Adrenal gland (tissue), 12 donors: ENCODE data around the gene VWCE. TPM values are rescaled to one million over a fixed set of nuclear protein-coding genes. Genes with fewer than 3 reads are reported as not detected.
A peak's percentile ranks its signal among the peaks of the same experiment; 100 is the strongest.

Experiments used
- DNase-seq, 7 donors: peaks; one replicate each; pipeline ENCODE4 v3.0.0-alpha.2; 2019 to 2020
- H3K27ac ChIP-seq, 5 donors: fragments of 200-600 bp; sonication (generic) in 4 of 5; 1 replicate in 3 of 5; 2 replicates in 2 of 5; pipeline versions ENCODE4 v1.5.1 to v1.8.0; 2016 to 2020; ENCODE audit warnings: mild to moderate bottlenecking in 1 of 5
- H3K27me3 ChIP-seq: fragments of 200-600 bp; 2 replicates; pipeline ENCODE4 v1.8.0; 2021
- H3K36me3 ChIP-seq, 2 donors: fragments of 200-600 bp; replicated peaks in 1 of 2; 1 replicate in 1 of 2; 2 replicates in 1 of 2; pipeline versions ENCODE4 v1.5.1 to v1.8.0; 2018 to 2022
- H3K4me1 ChIP-seq, 2 donors: fragments of 200-600 bp; replicated peaks in 1 of 2; 1 replicate in 1 of 2; 2 replicates in 1 of 2; pipeline versions ENCODE4 v1.5.1 to v1.8.0; 2018 to 2021
- H3K4me3 ChIP-seq, 4 donors: fragments of 200-600 bp; sonication (generic) in 3 of 4; one replicate each; pipeline ENCODE4 v1.5.1; 2016 to 2018
- H3K9me3 ChIP-seq, 3 donors: fragments of 200-600 bp; sonication (generic) in 1 of 3; replicated peaks in 1 of 3; 1 replicate in 2 of 3; 2 replicates in 1 of 3; pipeline versions ENCODE4 v1.5.1 to v1.8.0; 2016 to 2021
- CTCF ChIP-seq, 6 experiments: fragments of 450-650 bp in 4 of 6; fragments of 200-600 bp in 2 of 6; sonication (generic) in 1 of 6; IDR thresholded peaks; 1 replicate in 5 of 6; 2 replicates in 1 of 6; pipeline versions ENCODE4 v1.5.1 to v1.8.0; 2016 to 2021; ENCODE audit warnings: antibody characterized with exemption in 6 of 6, mild to moderate bottlenecking in 2 of 6, moderate library complexity in 1 of 6
- POLR2A ChIP-seq, 2 donors: fragments of 450-650 bp; IDR thresholded peaks; one replicate each; pipeline ENCODE4 v1.6.1; 2017; ENCODE audit warnings: antibody characterized with exemption in 2 of 2, mild to moderate bottlenecking in 2 of 2, moderate library complexity in 1 of 2
- WGBS, 4 donors: extraction: QIAGEN DNeasy Blood & Tissue Kit in 2 of 4; methylation state at CpG; one replicate each; pipeline versions ENCODE4 v1.1.5 to v1.1.7; 2013 to 2017; 5-methylcytosine and 5-hydroxymethylcytosine counted together
- intact Hi-C, 2 donors: fragments of 100-400 bp; cut with DNase I; formaldehyde crosslinking; loops; one replicate each; pipeline versions ENCODE4 v1.14.1 to v1.15.0; 2022 to 2023
- polyA plus RNA-seq, 3 donors: library from polyadenylated mRNA; stranded (reverse); fragments of 200-250 nt in 2 of 3; fragments of 350-450 nt in 1 of 3; fragmentation: Illumina TruSeq in 1 of 3; extraction: RNeasy Lipid Tissue Mini Kit (QIAGEN cat#74804) in 1 of 3; gene quantifications; one replicate each; pipeline ENCODE4 v1.2.3, GENCODE V29; 2013 to 2014
- total RNA-seq, 9 donors: library from RNA; depleted of rRNA in 4 of 9; stranded (reverse); fragments of >200 nt in 4 of 9; fragments of 120-200 nt in 1 of 9; fragmentation: NEBNext Ultra II Directional in 1 of 9; extraction: Animal tissue kit (Norgen Biotek cat#: 25700) in 1 of 9; gene quantifications; one replicate each; pipeline versions ENCODE4 v1.1.0 to v1.2.4, GENCODE V29; 2013 to 2023
- donor health status: healthy with polysubstance abuse.
- donor health status: Bipolar disorder and iron deficiency.
- donor health status: DM: yes; HTN: yes; CAD: no.
- donor health status: DM: no; HTN: no; CAD: no.
- donor health status: DM: no; HTN: no; CAD: no.
- donor health status: DM: yes; HTN: yes; CAD: no.

The VWCE gene
- total and polyA plus RNA-seq, 12 donors: 0.55 to 5.8 (median 2.5) TPM

- no peaks in the 10 kb centered on the region for H3K27me3 ChIP-seq
- peaks cover 0 to 66% of the 10 kb centered on the region in 2 donors for H3K36me3 ChIP-seq
- DNase-seq: no peak
- TF ChIP-seq CTCF (IDR thresholded peaks at IDR 0.05) (no peak), POLR2A (IDR thresholded peaks at IDR 0.05) (no peak)
- intact Hi-C loops: no loop called here
- peak overlapping the region in 4 of 5 donors; percentile 12 to 62 (median 46) for H3K27ac ChIP-seq
- H3K4me3 ChIP-seq: no peak overlapping the region
- H3K4me1 ChIP-seq: peaks cover 57 to 76% of the 10 kb centered on the region in 2 donors
- H3K9me3 ChIP-seq: no peaks in the 10 kb centered on the region
These were observed 32.6 kb upstream of the VWCE start for GRCh38 chr11:61327669-61328071.

GRCh38 chr11:61325649-61326414 is 30.7 kb upstream of the VWCE start:
- no peak for TF ChIP-seq POLR2A (IDR thresholded peaks at IDR 0.05)
- TF ChIP-seq CTCF (IDR thresholded peaks at IDR 0.05): no peak
- intact Hi-C loops: no loop called here

GRCh38 chr11:61315260-61315659 is 20.1 kb upstream of the VWCE start:
- peak in 3 of 7 donors; percentile 45 to 49 (median 46) for DNase-seq
- Histone ChIP-seq H3K9me3 (no peaks in the 10 kb centered on the region), H3K4me3 (no peak overlapping the region), H3K36me3 (peaks cover 0 to 98% of the 10 kb centered on the region in 2 donors), H3K27me3 (no peaks in the 10 kb centered on the region), H3K27ac (peak overlapping the region in 1 of 5 donors; percentile 1), H3K4me1 (peaks cover 0 to 4% of the 10 kb centered on the region in 2 donors)
- intact Hi-C loops: no loop called here
- TF ChIP-seq POLR2A (IDR thresholded peaks at IDR 0.05) (no peak), CTCF (IDR thresholded peaks at IDR 0.05) (no peak)
- WGBS, 4 donors: 41 to 54% (median 49%) methylated on average over 2 of the region's 2 CpGs

More at GRCh38 chr11:61325649-61326414, 30.7 kb upstream of the VWCE start:
- Histone ChIP-seq H3K4me3 (no peak overlapping the region), H3K27ac (peak overlapping the region in 4 of 5 donors; percentile 15 to 62 (median 26)), H3K36me3 (peaks cover 0 to 84% of the 10 kb centered on the region in 2 donors), H3K27me3 (no peaks in the 10 kb centered on the region), H3K4me1 (peaks cover 45 to 62% of the 10 kb centered on the region in 2 donors), H3K9me3 (no peaks in the 10 kb centered on the region)
- WGBS, 4 donors: 37 to 52% (median 41%) methylated on average over 2 of the region's 2 CpGs
- peak; percentile 34 to 85 (median 69) for DNase-seq

GRCh38 chr11:61310749-61311148 is 15.6 kb upstream of the VWCE start:
- Histone ChIP-seq H3K27me3 (no peaks in the 10 kb centered on the region), H3K4me3 (no peak overlapping the region), H3K36me3 (peaks cover 0 to 100% of the 10 kb centered on the region in 2 donors), H3K27ac (peak overlapping the region in 1 of 5 donors; percentile 50), H3K4me1 (peaks cover 0 to 4% of the 10 kb centered on the region in 2 donors), H3K9me3 (no peaks in the 10 kb centered on the region)
- DNase-seq: peak in 5 of 7 donors; percentile 46 to 60 (median 54)
- WGBS, 4 donors: 52 to 69% (median 63%) methylated on average over 8 of the region's 8 CpGs
- intact Hi-C loops: no loop called here
- TF ChIP-seq POLR2A (IDR thresholded peaks at IDR 0.05) (no peak), CTCF (IDR thresholded peaks at IDR 0.05) (no peak)
